Right ventricle myocardium inferior (tissue), 1 donor: ENCODE results near the gene GP9. TPM values are rescaled to one million over a fixed set of nuclear protein-coding genes. Genes with fewer than 3 reads are reported as not detected.

Experiments used
- ATAC-seq: fragments of 200-7000 bp; cut with Tn5 transposase; one replicate; pipeline ENCODE4 v1.9.1; 2020; ENCODE audit warnings: mild to moderate bottlenecking, moderate library complexity
- DNase-seq: peaks from one replicate; pipeline ENCODE4 v3.0.0; 2021; ENCODE audit errors: missing footprints
- intact Hi-C: fragments of 100-400 bp; cut with DNase I; formaldehyde crosslinking; loops from one replicate; pipeline ENCODE4 v1.11.0; 2022
- long read RNA-seq: library from polyadenylated mRNA; unstranded; transcript quantifications from one replicate; pipeline ENCODE4 v2.0.0, GENCODE V29; 2021
- total RNA-seq: library from RNA; stranded (reverse); fragmentation: NEBNext Ultra II Directional; extraction: Animal tissue kit (Norgen Biotek cat#: 25700); gene quantifications from one replicate; pipeline ENCODE4 v1.2.1, GENCODE V29; 2021
- donor health status: DM: no; HTN: yes; CAD: no; lungs with severe emphysema.

The GP9 gene
- total RNA-seq = not detected
- long read RNA-seq = 0 reads

DNA sequence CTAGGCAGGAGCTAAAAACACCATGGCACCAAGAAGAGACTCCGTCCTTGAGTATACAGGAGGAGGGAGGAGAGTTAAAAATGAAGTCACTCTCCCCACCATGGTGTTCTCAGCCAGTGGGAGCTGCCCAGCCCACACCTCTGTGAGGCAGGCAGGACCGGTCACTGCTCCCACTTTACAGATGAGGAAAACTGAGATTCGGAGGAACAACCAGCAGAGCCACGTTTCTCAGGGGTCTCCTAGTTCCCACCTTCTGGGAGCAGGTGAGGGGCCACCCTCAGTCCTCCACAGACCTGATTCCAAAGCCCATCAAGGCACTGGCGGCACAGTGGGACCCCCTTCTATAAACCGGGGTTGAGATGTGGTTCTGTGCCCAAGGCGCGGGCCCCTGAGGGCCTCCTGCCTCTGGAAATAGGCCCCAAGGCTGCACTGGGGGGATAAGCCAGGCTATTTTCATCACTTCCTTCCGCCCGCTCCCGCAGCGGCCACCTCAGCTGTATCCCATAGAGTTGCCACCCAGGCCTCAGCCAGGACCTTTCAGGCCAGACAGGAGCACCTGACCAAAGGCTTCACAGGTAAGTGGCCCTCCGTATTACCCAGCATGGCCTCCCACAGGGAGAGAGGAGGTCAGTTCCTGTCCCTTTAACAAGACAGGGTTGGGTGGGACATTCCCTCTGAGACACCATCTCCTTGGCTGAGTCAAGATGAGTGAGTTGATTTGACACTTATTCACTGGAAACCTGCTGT, at the start of gene GP9:
Gene GP9, plus strand, starts transcription at position 504 of the 747 bp plus-strand sequence. CDS start 961 bp downstream, outside the sequence.
- DNase-seq (peak; percentile 65), ATAC-seq (no peak)
- intact Hi-C loops = no loop called here

DNA sequence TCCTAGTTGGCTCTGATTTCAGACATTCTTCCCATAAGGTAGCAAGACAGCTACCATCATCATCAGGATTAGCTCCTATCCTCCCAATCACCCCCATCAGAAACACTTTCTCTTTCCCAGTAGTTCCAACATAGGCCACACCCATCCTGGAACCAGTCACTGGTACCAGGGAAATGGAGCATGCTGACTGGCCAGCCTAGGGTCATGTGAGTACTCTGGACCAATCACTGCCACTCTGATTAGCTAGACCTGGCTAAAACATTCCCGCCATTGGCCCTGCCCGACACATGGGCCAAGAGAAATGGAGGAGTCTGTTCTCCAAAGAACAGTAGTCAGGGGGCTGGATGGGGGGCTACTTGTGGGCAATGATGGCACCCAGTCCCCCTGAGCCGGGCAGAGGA, 47.1 kb upstream of the GP9 start:
- DNase-seq (no peak), ATAC-seq (no peak)
- intact Hi-C loops = no loop called here

DNA sequence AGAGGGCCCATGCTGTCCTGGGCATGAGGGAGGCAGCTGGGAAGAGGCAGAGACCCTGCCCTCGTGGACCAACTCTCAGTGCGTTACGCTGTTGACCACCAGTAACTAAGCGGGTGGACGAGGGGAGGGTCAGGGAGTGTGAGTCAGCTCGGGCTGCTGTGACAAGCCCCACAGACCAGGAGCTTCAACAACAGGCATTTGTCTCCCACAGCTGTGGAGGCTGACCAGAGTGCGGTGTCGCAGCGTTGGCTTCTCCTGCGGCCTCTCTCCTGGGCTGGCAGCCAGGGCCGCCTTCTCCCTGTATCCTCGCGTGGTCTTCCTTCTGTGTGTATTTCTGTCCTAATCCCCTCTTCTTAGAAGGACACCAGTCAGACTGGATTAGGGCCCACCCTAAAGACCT, 46.4 kb upstream of the GP9 start:
- ATAC-seq = peak; percentile 50
- intact Hi-C loops = no loop called here
- DNase-seq = peak; percentile 81

DNA sequence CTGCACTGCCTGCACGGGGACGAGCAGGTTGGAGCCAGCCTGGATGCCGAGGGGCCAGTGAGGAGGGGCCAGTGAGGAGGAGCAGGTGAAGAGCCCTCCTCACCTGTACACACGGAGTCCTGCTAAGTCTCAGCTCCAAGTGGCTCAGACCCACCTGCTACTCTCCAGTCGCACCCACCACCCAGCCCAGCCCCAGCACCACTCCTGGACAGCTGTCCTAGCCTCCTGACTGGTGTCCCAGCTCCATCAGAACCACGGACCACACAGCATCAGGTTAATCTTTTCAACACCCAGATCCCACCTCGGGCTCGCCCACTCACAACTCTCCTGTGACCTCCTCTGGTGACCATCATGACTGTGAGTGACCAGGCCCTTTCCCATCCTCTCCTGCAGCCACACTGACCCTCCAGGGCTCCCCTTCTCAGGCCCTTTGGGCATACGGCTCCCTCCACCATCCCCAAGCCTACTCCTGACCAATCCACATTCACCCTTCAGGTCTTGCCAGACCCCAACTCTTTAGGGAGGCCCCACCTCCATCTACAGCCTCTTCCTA, 45.7 kb upstream of the GP9 start:
- ATAC-seq (no peak), DNase-seq (no peak)
- intact Hi-C loops = no loop called here

DNA sequence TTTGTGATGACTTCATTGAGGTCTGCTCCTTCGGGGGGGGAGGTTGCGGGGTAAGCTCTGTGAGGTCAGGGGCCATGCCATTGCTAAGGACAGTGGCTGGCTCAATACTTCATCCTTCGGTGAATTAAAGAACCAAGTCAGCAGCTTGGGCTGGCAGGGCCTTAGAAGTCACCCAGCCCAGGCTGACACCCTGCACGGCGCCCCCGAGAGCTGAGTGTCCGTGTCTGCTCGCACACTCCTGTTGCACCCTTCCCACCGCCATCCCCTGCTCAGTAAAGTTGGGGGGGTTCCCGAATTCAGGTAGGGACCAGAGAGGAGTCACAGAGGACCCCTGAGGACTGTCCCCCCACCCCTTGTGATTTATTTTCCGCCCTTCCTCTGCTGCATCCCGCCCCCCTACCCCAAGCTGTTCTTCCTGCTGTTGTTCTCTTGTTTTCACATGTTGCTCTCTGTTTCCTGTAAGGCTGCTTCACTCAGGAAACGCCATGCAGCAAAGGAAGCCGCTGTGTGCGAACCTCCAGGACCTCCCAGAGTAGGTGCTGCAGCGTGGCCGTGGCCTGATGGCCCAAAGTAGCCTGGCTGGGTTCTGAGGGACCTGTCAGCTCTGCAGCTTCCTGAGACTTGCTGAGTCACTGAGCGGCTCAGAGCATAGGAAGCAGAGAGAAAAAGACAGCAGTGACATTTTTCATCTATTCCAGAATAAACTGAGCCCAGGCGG, 45.0 kb upstream of the GP9 start:
- ATAC-seq = no peak
- intact Hi-C loops = no loop called here
- DNase-seq = no peak

DNA sequence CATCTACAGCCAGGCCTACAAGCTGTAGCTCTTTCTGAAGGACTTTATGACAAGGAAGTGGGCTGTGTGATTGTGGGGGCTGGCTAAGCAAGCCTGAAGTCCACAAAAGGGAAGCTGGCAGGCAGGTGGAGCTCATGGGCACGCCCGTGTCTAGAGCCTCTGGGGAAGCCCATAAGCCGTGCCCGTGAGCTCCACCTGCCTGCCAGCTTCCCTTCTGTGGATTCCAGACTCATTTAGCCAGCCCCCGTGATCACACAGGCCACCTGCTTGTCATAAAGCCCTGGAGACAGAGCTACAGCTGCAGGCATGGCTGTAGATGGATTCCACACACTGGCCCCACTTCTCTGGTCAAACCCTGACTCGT, 44.2 kb upstream of the GP9 start:
- ATAC-seq = no peak
- peak; percentile 15 for DNase-seq
- intact Hi-C loops = no loop called here

DNA sequence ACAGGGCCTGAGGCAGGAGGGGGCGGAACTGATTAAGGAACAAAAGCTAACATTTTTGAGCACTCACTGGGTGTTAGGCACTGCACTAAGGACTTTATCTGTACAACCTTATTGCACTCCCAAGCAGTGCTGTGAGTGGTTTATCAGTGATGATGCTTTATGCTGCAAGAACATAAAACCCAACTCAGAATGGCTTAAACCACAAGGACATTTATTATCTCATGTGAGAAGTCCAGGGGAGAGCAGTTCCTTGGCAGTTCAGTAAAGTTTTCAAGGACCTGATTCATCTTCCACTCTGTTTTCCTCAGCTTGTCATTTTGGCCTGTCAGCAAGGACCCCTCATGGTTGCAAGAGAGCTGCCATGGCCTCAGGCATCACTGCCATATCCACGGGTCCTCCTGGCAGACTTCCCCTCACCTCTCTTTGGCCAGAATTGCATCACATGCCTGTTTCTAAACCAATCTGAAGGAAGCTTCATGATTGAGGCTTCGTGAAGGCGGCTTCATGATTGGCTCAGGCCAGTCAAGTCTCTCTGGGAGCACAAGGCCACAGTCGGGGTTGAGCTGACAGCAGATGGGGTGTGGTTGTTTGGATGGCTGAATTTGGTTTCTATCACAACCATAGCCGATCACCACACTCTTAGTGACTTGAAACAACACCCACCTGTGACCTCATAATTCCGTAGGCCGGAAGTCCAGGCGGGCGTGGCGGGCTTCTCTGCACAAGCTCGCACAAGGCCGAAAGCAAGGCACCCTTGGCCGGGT, 43.7 kb upstream of the GP9 start:
- ATAC-seq = peak; percentile 70
- intact Hi-C loops = no loop called here
- DNase-seq = peak; percentile 86

DNA sequence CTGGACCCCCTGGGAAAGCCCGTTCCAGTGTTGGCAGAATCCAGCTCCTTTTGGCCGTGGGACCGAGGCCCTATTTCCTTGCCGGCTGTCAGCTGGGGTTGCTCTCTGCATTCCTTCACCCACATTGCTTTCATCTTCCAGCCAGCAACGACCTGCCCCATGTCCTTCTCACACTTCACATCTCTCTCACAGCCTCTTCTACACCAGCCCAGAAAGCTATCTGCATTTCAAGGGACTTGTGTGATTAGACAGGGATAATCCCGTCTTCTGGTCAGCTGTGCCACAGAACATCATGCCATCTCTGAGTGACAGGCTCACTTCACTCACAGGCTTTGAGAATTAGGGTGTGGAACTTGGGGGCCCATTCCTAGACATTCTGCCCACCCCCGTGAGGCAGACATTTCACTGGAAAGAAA, 43.1 kb upstream of the GP9 start:
- no peak for ATAC-seq
- DNase-seq = no peak
- intact Hi-C loops = no loop called here

DNA sequence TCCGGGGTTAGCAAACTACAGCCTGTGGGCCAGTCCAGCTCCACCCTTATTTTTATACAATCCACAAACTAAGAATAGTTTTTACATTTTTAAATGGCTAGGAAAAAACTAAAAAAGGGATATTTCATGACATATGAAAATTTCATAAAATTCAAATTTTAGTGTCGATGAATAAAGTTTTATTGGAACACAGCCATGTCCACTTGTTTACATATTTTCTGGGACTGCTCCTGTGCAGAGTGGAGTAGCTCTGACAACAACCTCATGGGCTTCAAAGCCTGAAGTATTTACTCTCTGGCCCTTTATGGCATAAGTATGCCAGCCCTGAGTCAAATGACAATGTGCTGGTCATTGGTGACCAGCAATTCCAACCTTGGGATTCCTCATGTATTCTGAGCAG, 42.3 kb upstream of the GP9 start:
- DNase-seq (no peak), ATAC-seq (no peak)
- intact Hi-C loops = no loop called here

DNA sequence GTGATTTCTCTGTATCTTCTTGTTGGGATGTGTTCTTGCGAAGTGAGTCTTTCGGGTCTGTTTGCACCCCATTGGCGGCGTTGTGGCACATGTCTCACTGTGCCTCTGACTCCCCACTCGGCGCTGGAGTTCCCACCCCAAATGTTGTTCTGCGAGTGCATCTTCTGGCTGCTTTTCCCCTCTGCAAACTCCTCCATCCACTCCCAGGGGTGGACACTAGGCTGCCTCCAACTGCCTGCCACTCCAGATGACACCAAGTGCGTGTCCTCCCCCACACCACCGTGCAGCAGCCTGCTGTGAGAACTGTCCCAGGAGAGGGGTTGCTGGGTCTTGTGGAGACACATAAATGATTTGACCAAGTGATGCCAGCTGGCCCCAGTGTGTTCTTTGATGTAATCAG, 41.8 kb upstream of the GP9 start:
- ATAC-seq (no peak), DNase-seq (peak; percentile 51)
- intact Hi-C loops = no loop called here

DNA sequence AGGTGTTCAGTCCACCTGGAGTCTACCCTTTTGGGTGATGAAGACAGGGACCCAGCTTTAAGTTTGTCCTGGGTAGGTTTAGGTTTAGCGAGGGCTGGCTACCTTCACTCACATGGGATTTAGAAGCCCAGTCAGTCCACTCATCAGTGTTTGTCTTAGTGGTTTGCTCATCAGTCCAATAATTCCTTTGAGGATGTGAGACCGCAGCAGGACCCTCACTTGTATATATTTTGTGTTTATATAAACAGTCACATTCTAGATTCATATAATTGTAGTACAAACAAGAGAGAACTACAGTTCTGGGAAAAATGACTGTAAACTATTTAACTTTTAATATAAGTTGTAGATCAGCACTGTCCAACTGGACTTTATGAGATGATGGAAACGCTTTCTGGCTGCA, 41.3 kb upstream of the GP9 start:
- no peak for ATAC-seq
- intact Hi-C loops = no loop called here
- no peak for DNase-seq

DNA sequence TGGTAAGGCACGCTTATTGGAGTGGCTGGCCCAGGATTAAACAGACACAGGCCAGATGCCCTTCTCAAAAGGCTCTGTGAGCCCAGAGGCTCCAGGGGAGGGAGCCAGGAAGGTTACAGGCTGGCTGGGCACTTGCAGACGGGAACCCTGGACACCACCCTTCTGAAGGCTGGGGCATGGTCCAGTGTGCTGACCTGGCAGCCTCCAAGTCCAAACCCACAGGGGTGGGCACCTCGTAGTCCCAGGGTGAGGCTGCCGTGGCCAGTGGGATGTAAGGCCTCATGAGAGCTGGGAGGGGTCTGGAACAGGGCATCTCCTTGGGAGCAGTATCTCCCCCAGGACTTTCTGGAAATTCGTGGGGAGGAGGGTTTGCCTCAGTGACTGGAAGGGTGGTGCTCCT, 39.9 kb upstream of the GP9 start:
- DNase-seq = no peak
- no peak for ATAC-seq
- intact Hi-C loops = no loop called here

DNA sequence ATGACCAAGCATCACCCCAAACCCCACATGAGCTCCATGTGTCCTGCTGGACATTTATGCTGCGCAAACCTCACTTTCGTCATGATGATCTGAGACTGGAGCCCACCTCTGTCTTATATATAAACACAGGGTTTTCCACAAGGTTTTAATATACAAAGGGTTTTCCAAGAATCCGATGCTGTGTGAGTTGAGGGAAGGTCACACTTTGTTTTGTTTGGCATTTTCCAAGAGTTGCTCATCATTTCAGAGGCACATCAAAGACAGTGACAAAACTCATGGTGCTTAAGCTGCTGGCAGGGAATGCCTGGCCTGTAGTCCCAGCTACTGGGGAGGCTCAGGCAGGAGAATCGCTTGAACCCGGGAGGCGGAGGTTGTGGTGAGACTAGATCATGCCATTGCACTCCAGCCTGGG, 39.4 kb upstream of the GP9 start:
- intact Hi-C loops = no loop called here
- DNase-seq (no peak), ATAC-seq (no peak)

DNA sequence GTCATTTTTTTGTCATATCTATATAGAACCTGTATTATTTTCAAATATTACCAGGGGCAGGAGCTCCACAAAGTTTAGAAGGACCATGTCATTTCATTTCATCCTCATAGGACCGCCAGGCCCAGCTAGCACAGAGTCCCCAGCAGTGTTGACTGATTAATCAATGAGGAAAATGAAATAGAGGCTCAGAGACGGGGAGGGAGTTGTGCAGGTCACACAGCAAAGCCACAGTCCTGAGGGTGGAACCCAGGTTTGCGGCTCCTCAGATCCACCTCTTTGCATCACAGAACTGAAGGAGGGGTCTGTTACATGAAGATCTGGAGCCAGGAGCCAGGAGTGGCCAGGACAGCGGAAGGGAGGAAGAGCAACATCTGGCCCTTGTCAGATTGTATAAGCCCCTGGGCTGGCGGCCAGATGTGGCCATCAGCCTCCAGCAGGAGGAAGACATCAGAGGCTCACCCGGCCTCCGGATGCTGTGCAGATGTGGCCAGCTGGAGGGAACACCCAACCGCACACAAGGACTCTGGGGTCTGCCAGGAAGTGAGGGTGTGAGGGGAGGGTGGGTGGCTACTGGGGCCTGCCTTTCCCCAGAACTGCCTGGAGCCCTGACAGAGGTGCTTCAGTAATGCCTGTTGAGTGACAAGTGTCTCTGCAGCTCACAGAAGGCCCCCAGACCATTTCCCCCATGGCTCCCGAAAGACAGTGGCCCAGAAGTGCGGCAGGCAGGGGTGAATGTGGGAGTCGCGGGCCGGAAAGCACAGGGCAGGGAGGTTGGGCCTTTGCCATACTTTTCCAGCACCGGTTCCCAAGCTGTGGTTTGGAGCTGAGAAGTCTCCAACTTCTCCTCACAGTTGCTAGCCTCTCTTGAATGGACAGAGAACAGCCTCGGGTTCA, 38.2 kb upstream of the GP9 start:
- peak; percentile 74 for ATAC-seq
- peak; percentile 92 for DNase-seq
- intact Hi-C loops = loop anchor here (2.0 kb wide), 1 partner anchor 18 kb away; no protein-coding TSS in a partner anchor

DNA sequence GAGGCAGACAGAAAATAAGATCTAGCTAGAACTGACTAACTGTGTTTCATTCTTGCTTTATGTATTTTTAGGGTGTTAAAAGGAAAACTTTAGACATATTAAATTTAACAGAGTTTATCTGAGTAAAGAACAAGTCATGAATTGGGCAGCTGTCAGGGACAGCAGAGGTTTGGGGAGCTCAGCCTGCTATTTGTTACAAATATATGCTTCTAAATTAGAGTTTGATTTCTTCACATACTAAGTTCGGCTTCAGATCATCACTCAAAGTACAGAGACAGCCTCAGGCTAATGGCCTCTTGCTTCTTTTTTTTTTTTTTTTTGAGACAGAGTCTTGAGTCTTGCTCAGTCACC, 37.6 kb upstream of the GP9 start:
- DNase-seq = no peak
- intact Hi-C loops = loop anchor here (2.0 kb wide), 1 partner anchor 18 kb away; no protein-coding TSS in a partner anchor
- ATAC-seq = no peak

DNA sequence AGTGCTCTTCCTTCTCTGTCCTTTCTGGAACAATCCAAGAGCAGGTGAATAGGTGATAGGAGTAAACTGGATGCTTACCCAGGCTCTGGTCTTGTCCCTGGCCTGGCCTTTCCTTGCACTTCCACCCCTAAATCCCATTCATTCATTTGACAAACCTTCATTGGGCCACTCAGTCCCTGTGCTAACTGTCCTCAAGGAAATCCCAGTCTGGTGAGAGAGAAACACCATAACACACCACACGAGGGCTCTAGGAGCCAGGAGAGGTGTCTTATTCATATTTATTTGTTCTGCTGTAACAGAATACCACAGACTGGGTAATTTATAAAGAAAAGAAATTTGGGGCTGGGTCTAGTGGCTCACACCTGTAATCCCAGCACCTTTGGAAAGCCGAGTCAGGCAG, 36.7 kb upstream of the GP9 start:
- no peak for DNase-seq
- ATAC-seq = no peak
- intact Hi-C loops = loop anchor here (2.0 kb wide), 1 partner anchor 19 kb away; no protein-coding TSS in a partner anchor

DNA sequence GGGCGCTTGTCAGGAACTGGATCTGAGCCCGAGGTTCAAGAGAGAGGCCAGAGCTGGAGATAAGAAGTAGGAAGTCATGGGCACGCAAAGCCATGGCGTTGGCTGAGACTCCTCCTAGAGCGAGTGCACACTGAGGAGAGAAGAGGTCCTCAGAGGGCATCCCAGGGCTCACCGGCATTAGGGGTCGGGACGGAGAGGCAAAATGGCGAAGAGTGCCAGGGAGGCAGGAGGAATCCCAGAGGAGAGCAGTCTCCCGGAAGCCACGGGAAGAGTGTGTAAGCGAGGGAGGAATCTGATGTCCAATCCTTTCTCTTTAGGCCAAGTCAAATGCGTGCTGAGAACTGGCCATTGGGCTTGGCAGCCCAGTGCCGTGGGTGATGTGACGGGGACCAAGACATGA, 35.5 kb upstream of the GP9 start:
- intact Hi-C loops = no loop called here
- DNase-seq (no peak), ATAC-seq (no peak)

DNA sequence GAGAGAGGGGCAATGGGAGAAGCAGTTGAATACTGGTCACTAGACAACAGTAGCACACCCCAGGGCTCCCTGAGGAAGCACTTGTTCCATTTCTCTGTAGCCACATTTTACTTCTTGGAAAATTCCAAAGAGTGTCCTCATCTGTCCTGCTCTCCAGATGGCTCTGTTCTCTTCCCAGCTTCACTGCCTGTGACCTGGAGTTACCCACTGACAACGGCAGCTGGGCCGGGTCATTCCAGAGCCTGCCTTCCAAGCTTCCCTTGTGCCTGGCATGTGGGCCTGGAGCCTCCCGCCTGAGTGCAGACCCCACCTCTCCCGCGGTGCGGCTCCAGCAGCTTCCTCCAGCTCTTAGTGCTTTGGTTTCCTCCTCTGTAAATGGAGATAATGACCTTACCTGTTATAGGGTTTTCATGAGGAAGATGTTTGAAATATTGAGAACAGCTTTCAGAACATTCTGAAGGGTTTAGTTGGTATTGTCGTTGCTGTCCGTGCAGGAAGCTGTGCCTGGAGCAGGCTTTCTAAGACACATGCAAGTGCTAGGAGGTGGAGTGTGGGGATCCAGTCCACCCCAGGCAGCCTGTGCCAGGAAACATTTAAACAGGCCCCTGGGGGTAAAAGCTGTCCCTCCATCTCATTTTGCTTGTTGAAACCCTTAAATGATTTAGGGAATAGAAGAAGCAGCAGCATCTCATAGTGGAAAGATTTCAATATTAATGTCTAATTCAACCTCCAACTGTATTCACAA, 34.7 kb upstream of the GP9 start:
- peak; percentile 88 for DNase-seq
- intact Hi-C loops = loop anchor here (2.0 kb wide), 1 partner anchor 27 kb away; no protein-coding TSS in a partner anchor
- peak; percentile 68 for ATAC-seq
